H9 (cell line): Measurements from ENCODE around the gene METTL9. TPM values are rescaled to one million over a fixed set of nuclear protein-coding genes. Genes with fewer than 3 reads are reported as not detected.
"Not testable (repeated sequence)": the region's sequence is repeated elsewhere in the genome, so short reads cannot be mapped to it uniquely, and the experiment has no call there.

ENCODE experiments used
- DNase-seq: peaks from one replicate; pipeline ENCODE4 v3.0.0-alpha.2; 2017
- H2AFZ ChIP-seq: one replicate; pipeline ENCODE4 v1.6.1; 2013; ENCODE audit warnings: mild to moderate bottlenecking, low read length, control low read depth, moderate library complexity
- H2AK5ac ChIP-seq: 2 replicates; pipeline ENCODE4 v1.6.1; 2013; ENCODE audit warnings: low read length, control low read depth, mixed read lengths; ENCODE audit not compliant: insufficient read length
- H2BK120ac ChIP-seq: one replicate; pipeline ENCODE4 v1.6.1; 2013; ENCODE audit warnings: low read depth, mild to moderate bottlenecking, low read length, control low read depth, inconsistent platforms; ENCODE audit not compliant: poor library complexity, severe bottlenecking
- H2BK12ac ChIP-seq: 2 replicates; pipeline ENCODE4 v1.6.1; 2013; ENCODE audit warnings: low read length, control low read depth, mixed read lengths, low read depth; ENCODE audit not compliant: insufficient read length
- H2BK15ac ChIP-seq: 2 replicates; pipeline ENCODE4 v1.6.1; 2013; ENCODE audit warnings: low read depth, low read length, control low read depth
- H2BK20ac ChIP-seq: one replicate; pipeline ENCODE4 v1.6.1; 2013; ENCODE audit warnings: low read depth, mild to moderate bottlenecking, low read length, control low read depth, inconsistent platforms; ENCODE audit not compliant: poor library complexity, severe bottlenecking
- H2BK5ac ChIP-seq: 2 replicates; pipeline ENCODE4 v1.6.1; 2013; ENCODE audit warnings: low read length, control low read depth, mixed read lengths; ENCODE audit not compliant: insufficient read length
- H3K14ac ChIP-seq: 2 replicates; pipeline ENCODE4 v1.6.1; 2013; ENCODE audit warnings: low read length, control low read depth; ENCODE audit not compliant: insufficient read depth
- H3K18ac ChIP-seq: 2 replicates; pipeline ENCODE4 v1.6.1; 2013; ENCODE audit warnings: low read depth, mild to moderate bottlenecking, mixed read lengths, low read length, control low read depth; ENCODE audit not compliant: insufficient read length
- H3K23ac ChIP-seq: 2 replicates; pipeline ENCODE4 v1.6.1; 2013; ENCODE audit warnings: low read length, control low read depth, mixed read lengths, low read depth; ENCODE audit not compliant: insufficient read length
- H3K23me2 ChIP-seq: 2 replicates; pipeline ENCODE4 v1.6.1; 2013; ENCODE audit warnings: low read depth, mild to moderate bottlenecking, mixed read lengths, low read length, control low read depth; ENCODE audit not compliant: insufficient read length, poor library complexity, severe bottlenecking
- H3K27ac ChIP-seq: 2 replicates; pipeline ENCODE4 v1.5.1; 2013; ENCODE audit warnings: low read length, control low read depth, mixed read lengths, low read depth; ENCODE audit not compliant: insufficient read length
- H3K27me3 ChIP-seq: 2 replicates; pipeline ENCODE4 v1.6.1; 2013; ENCODE audit warnings: low read length, control low read depth, inconsistent platforms; ENCODE audit not compliant: insufficient read depth
- H3K4ac ChIP-seq: 2 replicates; pipeline ENCODE4 v1.6.1; 2013; ENCODE audit warnings: low read depth, mild to moderate bottlenecking, control low read depth, inconsistent platforms, low read length, moderate library complexity
- H3K4me1 ChIP-seq: 2 replicates; pipeline ENCODE4 v1.6.1; 2013; ENCODE audit warnings: low read length, control low read depth, inconsistent platforms; ENCODE audit not compliant: insufficient read depth
- H3K4me2 ChIP-seq: 2 replicates; pipeline ENCODE4 v1.6.1; 2013; ENCODE audit warnings: low read length, control low read depth, mixed read lengths; ENCODE audit not compliant: insufficient read length, insufficient read depth
- H3K56ac ChIP-seq: 2 replicates; pipeline ENCODE4 v1.6.1; 2013; ENCODE audit warnings: low read depth, mild to moderate bottlenecking, mixed read lengths, low read length, control low read depth; ENCODE audit not compliant: insufficient read length
- H3K79me1 ChIP-seq: 2 replicates; pipeline ENCODE4 v1.6.1; 2013; ENCODE audit warnings: low read depth, mild to moderate bottlenecking, moderate library complexity, low read length, control low read depth, inconsistent platforms; ENCODE audit not compliant: insufficient read depth, poor library complexity, severe bottlenecking
- H3K79me2 ChIP-seq: 2 replicates; pipeline ENCODE4 v1.6.1; 2013; ENCODE audit warnings: low read length, control low read depth, inconsistent platforms; ENCODE audit not compliant: insufficient read depth
- H3K9ac ChIP-seq: 2 replicates; pipeline ENCODE4 v1.6.1; 2013; ENCODE audit warnings: low read length, control low read depth, mixed read lengths; ENCODE audit not compliant: insufficient read length; ENCODE audit errors: extremely low read depth
- H3K9me3 ChIP-seq: one replicate; pipeline ENCODE4 v1.6.1; 2013; ENCODE audit warnings: low read depth, low read length, inconsistent platforms; ENCODE audit not compliant: control insufficient read depth
- H3T11ph ChIP-seq: one replicate; pipeline ENCODE4 v1.6.1; 2013; ENCODE audit warnings: mild to moderate bottlenecking, low read length, control low read depth, inconsistent platforms
- H4K20me1 ChIP-seq: one replicate; pipeline ENCODE4 v1.6.1; 2013; ENCODE audit not compliant: control insufficient read depth, insufficient read length, insufficient read depth
- H4K5ac ChIP-seq: 2 replicates; pipeline ENCODE4 v1.6.1; 2013; ENCODE audit warnings: low read depth, mild to moderate bottlenecking, mixed read lengths, low read length, control low read depth; ENCODE audit not compliant: insufficient read length
- H4K8ac ChIP-seq: replicated peaks from 2 replicates; pipeline ENCODE4 v1.6.1; 2013; ENCODE audit warnings: low read length, control low read depth, mixed read lengths, low read depth; ENCODE audit not compliant: insufficient read length
- H4K91ac ChIP-seq: 2 replicates; pipeline ENCODE4 v1.6.1; 2013; ENCODE audit warnings: low read depth, mild to moderate bottlenecking, moderate library complexity, mixed read lengths, low read length, control low read depth; ENCODE audit not compliant: insufficient read length
- H3K27ac Mint-ChIP-seq, 3 experiments: 2 replicates in 2 of 3; 3 replicates in 1 of 3; pipeline ENCODE4 v1.8.0; 2020 to 2021; ENCODE audit warnings: mixed read lengths in 3 of 3, mild to moderate bottlenecking in 1 of 3, moderate library complexity in 1 of 3
- H3K27me3 Mint-ChIP-seq: 2 replicates; pipeline ENCODE4 v1.8.0; 2021; ENCODE audit warnings: low read depth, mild to moderate bottlenecking, moderate library complexity, mixed read lengths
- H3K36me3 Mint-ChIP-seq, 3 experiments: 2 replicates in 2 of 3; 3 replicates in 1 of 3; pipeline ENCODE4 v1.8.0; 2020 to 2021; ENCODE audit warnings: low read depth in 3 of 3, mixed read lengths in 3 of 3; ENCODE audit not compliant: insufficient read depth in 1 of 3
- H3K4me1 Mint-ChIP-seq, 2 experiments: 2 replicates each; pipeline ENCODE4 v1.8.0; 2020; ENCODE audit warnings: mixed read lengths in 2 of 2
- H3K4me3 Mint-ChIP-seq, 2 experiments: 2 replicates in 1 of 2; 3 replicates in 1 of 2; pipeline ENCODE4 v1.8.0; 2020 to 2021; ENCODE audit warnings: mild to moderate bottlenecking in 2 of 2, mixed read lengths in 2 of 2, moderate library complexity in 1 of 2
- H3K9me3 Mint-ChIP-seq, 2 experiments: 2 replicates in 1 of 2; 3 replicates in 1 of 2; pipeline ENCODE4 v1.8.0; 2020; ENCODE audit warnings: mild to moderate bottlenecking in 2 of 2, mixed read lengths in 2 of 2, moderate library complexity in 1 of 2
- WGBS: extraction: QIAGEN DNeasy Blood & Tissue Kit; methylation state at CpG from one replicate; pipeline ENCODE4 v1.1.7; 2013; ENCODE audit warnings: missing lambda C conversion rate, low lambda C conversion rate, mixed read lengths; ENCODE audit not compliant: insufficient read length; ENCODE audit errors: extremely low coverage; 5-methylcytosine and 5-hydroxymethylcytosine counted together
- total RNA-seq: library from RNA; stranded (reverse); gene quantifications from 2 replicates; pipeline ENCODE4 v1.2.1, GENCODE V29; 2021
- TF ChIP-seq, protein P1 (sequence below): fragments of 200-600 bp; sonication (generic); conservative IDR thresholded peaks from 3 replicates; pipeline ENCODE4 v1.8.0; 2021; ENCODE audit warnings: antibody characterized with exemption, mild to moderate bottlenecking

The METTL9 gene
- total RNA-seq, 1 experiment from 2014 or later, result 108 TPM

DNA sequence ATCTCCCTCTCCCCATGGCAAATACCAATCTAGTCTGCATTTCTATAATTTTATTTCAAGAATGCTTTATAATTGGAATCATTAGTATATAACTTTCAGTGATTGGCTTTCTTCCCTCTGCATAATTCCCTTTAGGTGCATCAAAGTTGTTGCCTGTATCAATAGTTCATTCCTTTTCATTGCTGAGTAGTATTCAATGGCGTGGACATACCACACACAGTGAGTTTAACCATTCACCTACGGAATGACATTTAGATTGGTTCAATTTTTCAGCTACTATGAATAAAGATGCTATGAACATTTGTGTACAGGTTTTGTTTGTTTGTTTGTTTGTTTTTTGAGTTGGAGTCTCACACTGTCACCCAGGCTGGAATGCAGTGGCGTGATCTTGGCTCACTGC lies 74.1 kb downstream of the METTL9 start:
- no peak overlapping the region for H4K8ac ChIP-seq
- H3K18ac ChIP-seq, result no peak overlapping the region
- H3K27me3 ChIP-seq, result no peaks in the 10 kb centered on the region
- H2BK5ac ChIP-seq, result no peak overlapping the region
- no peaks in the 10 kb centered on the region for H3K9me3 ChIP-seq
- no peaks in the 10 kb centered on the region for H3K4me1 ChIP-seq
- H2AFZ ChIP-seq, result no peak overlapping the region
- H3K23me2 ChIP-seq, result no peaks in the 10 kb centered on the region
- H3K9ac ChIP-seq, result no peak overlapping the region
- H3K4me2 ChIP-seq, result no peak overlapping the region
- no peak overlapping the region for H3K4ac ChIP-seq
- H3T11ph ChIP-seq, result no peak overlapping the region
- Mint-ChIP-seq H3K27me3 (peaks cover 4% of the 10 kb centered on the region; the same call in 1 of the 2 replicates), H3K27ac (no peak overlapping the region), H3K4me3 (no peak overlapping the region), H3K36me3 (no peaks in the 10 kb centered on the region), H3K4me1 (no peaks in the 10 kb centered on the region), H3K9me3 (peaks cover 5% of the 10 kb centered on the region in 2 experiments; a peak in 2 of 5 replicates)
- no peak overlapping the region for H2BK20ac ChIP-seq
- H2BK12ac ChIP-seq, result no peak overlapping the region
- H3K79me2 ChIP-seq, result no peaks in the 10 kb centered on the region
- no peak overlapping the region for H3K23ac ChIP-seq
- no peak for DNase-seq
- H3K56ac ChIP-seq, result no peak overlapping the region
- no peak overlapping the region for H4K5ac ChIP-seq
- H2BK120ac ChIP-seq, result no peak overlapping the region
- H2AK5ac ChIP-seq, result no peak overlapping the region
- TF ChIP-seq, protein P1, sequence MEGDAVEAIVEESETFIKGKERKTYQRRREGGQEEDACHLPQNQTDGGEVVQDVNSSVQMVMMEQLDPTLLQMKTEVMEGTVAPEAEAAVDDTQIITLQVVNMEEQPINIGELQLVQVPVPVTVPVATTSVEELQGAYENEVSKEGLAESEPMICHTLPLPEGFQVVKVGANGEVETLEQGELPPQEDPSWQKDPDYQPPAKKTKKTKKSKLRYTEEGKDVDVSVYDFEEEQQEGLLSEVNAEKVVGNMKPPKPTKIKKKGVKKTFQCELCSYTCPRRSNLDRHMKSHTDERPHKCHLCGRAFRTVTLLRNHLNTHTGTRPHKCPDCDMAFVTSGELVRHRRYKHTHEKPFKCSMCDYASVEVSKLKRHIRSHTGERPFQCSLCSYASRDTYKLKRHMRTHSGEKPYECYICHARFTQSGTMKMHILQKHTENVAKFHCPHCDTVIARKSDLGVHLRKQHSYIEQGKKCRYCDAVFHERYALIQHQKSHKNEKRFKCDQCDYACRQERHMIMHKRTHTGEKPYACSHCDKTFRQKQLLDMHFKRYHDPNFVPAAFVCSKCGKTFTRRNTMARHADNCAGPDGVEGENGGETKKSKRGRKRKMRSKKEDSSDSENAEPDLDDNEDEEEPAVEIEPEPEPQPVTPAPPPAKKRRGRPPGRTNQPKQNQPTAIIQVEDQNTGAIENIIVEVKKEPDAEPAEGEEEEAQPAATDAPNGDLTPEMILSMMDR, result no peak
- H4K91ac ChIP-seq, result no peak overlapping the region
- H4K20me1 ChIP-seq, result no peaks in the 10 kb centered on the region
- H3K79me1 ChIP-seq, result no peaks in the 10 kb centered on the region
- no peak overlapping the region for H2BK15ac ChIP-seq
- H3K14ac ChIP-seq, result no peak overlapping the region
- H3K27ac ChIP-seq, result no peak overlapping the region
- WGBS, result no CpG with 5 or more reads among the region's 3 CpGs

DNA sequence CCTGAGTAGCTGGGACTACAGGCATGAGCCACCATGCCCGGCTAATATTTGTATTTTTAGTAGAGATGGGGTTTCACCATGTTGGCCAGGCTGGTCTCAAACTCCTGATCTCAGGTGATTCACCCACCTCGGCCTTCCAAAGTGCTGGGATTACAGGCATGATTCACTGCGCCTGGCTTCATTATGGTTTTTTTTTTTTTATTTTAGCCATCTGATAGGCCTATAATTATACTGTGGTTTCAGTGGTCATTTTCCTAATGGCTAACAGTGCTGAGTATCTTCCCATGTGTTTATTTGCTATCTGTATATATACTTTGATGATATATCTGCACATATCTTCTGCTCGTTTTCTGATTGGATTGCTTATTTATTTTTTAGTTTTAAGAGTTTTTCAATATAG lies 75.1 kb downstream of the METTL9 start:
- H4K91ac ChIP-seq, H2AK5ac ChIP-seq, H2BK5ac ChIP-seq, H3K9me3 ChIP-seq, H3K9me3 Mint-ChIP-seq, DNase-seq, H3K27me3 Mint-ChIP-seq, H4K20me1 ChIP-seq, H2BK15ac ChIP-seq, H3K4me3 Mint-ChIP-seq, H3K14ac ChIP-seq, H3K27me3 ChIP-seq, H2BK20ac ChIP-seq, H3K9ac ChIP-seq, H4K5ac ChIP-seq, H4K8ac ChIP-seq, H3T11ph ChIP-seq, H3K79me2 ChIP-seq, H3K23me2 ChIP-seq, H3K56ac ChIP-seq, H3K18ac ChIP-seq, H2BK120ac ChIP-seq, H2AFZ ChIP-seq, H3K4me1 ChIP-seq, H3K4me1 Mint-ChIP-seq, H3K4ac ChIP-seq, H3K27ac Mint-ChIP-seq, H3K36me3 Mint-ChIP-seq, H3K79me1 ChIP-seq, H3K4me2 ChIP-seq, H3K23ac ChIP-seq, H2BK12ac ChIP-seq, H3K27ac ChIP-seq: not testable (repeated sequence)
- no CpG with 5 or more reads among the region's 4 CpGs for WGBS
